ENCODE data around the gene S100Z. TPM values are rescaled to one million over a fixed set of nuclear protein-coding genes. Genes with fewer than 3 reads are reported as not detected.
"Not testable (repeated sequence)": the region's sequence is repeated elsewhere in the genome, so short reads cannot be mapped to it uniquely, and the experiment has no call there.

Gene S100Z
- total RNA-seq, 4 donors from 2014 or later: 0.53 TPM; not detected in 3

DNA sequence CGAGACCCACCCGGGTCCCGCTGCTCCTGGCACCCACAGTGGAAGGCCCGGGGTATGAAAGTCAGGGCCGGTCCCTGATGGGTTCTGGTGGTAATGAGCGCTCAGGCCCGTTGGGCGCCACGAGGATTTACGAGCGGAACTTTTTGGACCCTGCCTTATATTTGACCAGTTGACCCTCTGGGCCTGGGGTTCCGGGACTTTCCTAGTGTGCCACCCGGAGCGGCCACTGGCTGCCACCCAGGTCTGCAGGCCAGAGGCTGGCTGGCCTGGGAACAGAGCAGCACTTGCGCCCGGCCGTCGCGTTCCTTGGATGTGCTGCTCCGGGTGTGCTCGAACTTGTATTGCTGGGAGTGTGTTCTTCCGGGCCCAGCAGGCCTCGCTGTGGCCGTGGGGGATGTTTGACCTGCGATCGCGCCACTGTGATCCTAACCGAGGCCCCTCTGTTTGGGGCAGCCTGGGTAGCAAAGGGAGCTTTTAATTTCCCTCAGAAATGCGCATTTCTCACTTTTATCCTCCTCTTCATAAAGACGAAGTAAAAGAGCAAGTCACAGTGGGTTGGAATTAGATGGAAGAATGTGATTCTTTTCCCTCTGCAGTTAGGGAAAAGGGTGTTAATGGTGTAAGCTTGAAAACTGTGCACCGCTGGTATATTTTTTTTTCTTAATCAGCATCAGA, 29.8 kb upstream of the S100Z start:
- Histone ChIP-seq H3K4me1 (peaks cover 0 to 36% (median 11%) of the 10 kb centered on the region in 3 donors), H3K9me3 (no peaks in the 10 kb centered on the region), H3K27me3 (peaks cover 0 to 43% (median 0%) of the 10 kb centered on the region in 4 donors), H3K4me3 (peak overlapping the region; percentile 46 to 72 (median 66)), H3K27ac (peak overlapping the region in 3 of 4 donors; percentile 77 to 81 (median 79)), H3K36me3 (no peaks in the 10 kb centered on the region)
- intact Hi-C loops (cut with DNase I): no loop called here
- DNase-seq: no peak
- TF ChIP-seq, protein P1, sequence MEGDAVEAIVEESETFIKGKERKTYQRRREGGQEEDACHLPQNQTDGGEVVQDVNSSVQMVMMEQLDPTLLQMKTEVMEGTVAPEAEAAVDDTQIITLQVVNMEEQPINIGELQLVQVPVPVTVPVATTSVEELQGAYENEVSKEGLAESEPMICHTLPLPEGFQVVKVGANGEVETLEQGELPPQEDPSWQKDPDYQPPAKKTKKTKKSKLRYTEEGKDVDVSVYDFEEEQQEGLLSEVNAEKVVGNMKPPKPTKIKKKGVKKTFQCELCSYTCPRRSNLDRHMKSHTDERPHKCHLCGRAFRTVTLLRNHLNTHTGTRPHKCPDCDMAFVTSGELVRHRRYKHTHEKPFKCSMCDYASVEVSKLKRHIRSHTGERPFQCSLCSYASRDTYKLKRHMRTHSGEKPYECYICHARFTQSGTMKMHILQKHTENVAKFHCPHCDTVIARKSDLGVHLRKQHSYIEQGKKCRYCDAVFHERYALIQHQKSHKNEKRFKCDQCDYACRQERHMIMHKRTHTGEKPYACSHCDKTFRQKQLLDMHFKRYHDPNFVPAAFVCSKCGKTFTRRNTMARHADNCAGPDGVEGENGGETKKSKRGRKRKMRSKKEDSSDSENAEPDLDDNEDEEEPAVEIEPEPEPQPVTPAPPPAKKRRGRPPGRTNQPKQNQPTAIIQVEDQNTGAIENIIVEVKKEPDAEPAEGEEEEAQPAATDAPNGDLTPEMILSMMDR (IDR thresholded peaks at IDR 0.05): no peak
- no peak for TF ChIP-seq POLR2A (IDR thresholded peaks at IDR 0.05)
- 54 to 64% methylated on average over 6 to 8 of the region's 31 CpGs for WGBS, 2 donors

DNA sequence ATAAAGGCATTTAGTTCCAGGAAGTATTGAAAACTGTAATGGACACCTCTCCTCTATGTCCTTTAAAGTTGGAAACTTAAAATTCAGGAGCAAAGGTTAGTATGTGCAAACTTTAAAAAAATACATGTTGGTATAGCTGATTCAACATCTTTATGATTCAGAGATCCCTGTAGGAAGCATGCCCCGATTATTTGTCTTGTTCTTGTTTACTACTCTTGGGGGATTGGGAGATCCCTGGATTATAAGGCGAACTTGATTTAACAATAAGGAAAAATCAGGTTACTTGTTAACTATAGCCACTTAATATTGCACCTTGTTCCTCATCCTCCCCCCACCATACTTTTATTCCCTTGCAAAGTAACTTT, 29.3 kb upstream of the S100Z start:
- H3K9me3 ChIP-seq: no peaks in the 10 kb centered on the region
- no peak for DNase-seq
- H3K4me3 ChIP-seq: peak overlapping the region in 3 of 4 donors; percentile 63 to 72 (median 68)
- no peak for TF ChIP-seq POLR2A (IDR thresholded peaks at IDR 0.05)
- TF ChIP-seq, protein P1 (IDR thresholded peaks at IDR 0.05): no peak
- H3K4me1 ChIP-seq: peaks cover 0 to 36% (median 11%) of the 10 kb centered on the region in 3 donors
- no peak overlapping the region for H3K27ac ChIP-seq
- WGBS, 2 donors: 53 to 65% methylated on average over 2 of the region's 2 CpGs
- no peaks in the 10 kb centered on the region for H3K36me3 ChIP-seq
- intact Hi-C loops (cut with DNase I): no loop called here
- peaks cover 0 to 43% (median 0%) of the 10 kb centered on the region in 4 donors for H3K27me3 ChIP-seq

DNA sequence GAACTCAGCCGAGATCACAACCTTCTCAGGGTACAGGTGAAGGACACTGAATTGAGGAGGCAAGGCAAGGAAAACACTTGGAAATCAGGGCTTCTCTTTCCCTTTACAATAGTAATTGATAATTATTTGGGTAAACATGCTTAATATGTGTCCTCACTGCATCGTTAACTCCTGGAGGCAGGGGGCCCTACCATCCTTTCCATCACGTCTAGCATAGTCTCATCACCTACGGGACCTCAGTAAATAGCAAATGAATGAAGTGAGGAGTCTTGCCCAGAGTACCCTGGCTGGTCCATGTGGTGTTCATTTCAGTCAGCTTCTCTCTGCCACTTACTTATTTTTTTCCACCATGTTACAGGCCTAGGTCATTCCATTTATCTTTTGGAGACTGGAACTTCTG, 28.7 kb upstream of the S100Z start:
- 73 to 88% methylated on average over 4 of the region's 4 CpGs for WGBS, 2 donors
- no peak for TF ChIP-seq POLR2A (IDR thresholded peaks at IDR 0.05)
- TF ChIP-seq, protein P1 (IDR thresholded peaks at IDR 0.05): no peak
- no peak for DNase-seq
- Histone ChIP-seq H3K36me3 (no peaks in the 10 kb centered on the region), H3K9me3 (no peaks in the 10 kb centered on the region), H3K4me3 (no peak overlapping the region), H3K27ac (no peak overlapping the region), H3K4me1 (peaks cover 0 to 36% (median 11%) of the 10 kb centered on the region in 3 donors), H3K27me3 (peaks cover 0 to 43% (median 0%) of the 10 kb centered on the region in 4 donors)
- intact Hi-C loops (cut with DNase I): no loop called here

DNA sequence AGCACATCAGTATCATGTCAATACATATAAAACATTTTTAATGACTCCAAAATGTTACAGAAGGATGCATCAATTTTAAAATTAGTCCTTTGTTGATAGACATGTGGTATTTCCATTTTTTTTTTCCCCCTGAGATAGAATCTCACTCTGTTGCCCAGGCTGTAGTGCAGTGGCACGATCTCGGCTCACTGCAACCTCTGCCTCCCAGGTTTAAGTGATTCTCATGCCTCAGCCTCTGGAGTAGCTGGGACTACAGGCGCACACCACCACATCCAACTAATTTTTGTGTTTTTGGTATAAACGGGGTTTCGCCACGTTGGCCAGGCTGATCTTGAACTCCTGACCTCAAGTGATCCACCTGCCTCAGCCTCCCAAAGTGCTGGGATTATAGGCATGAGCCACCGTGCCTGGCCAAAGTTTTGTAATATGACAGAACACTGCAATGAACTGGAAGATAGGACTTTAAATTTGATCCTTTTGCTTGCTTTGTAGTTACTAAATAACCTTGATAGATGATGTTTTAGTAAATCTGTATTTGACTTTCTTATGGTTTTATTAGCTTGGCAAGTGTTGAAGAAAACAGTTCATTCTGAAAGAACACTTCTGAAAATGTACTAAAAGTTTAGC, 27.6 kb upstream of the S100Z start:
- H3K36me3 ChIP-seq; H3K27ac ChIP-seq; H3K4me3 ChIP-seq; intact Hi-C loops (cut with DNase I); DNase-seq; H3K9me3 ChIP-seq: not testable (repeated sequence)
- WGBS, 2 donors: 75 to 88% methylated on average over 4 to 6 of the region's 7 CpGs
- H3K27me3 ChIP-seq: peaks cover 0 to 35% (median 0%) of the 10 kb centered on the region in 4 donors
- H3K4me1 ChIP-seq: peaks cover 0 to 36% (median 11%) of the 10 kb centered on the region in 3 donors

DNA sequence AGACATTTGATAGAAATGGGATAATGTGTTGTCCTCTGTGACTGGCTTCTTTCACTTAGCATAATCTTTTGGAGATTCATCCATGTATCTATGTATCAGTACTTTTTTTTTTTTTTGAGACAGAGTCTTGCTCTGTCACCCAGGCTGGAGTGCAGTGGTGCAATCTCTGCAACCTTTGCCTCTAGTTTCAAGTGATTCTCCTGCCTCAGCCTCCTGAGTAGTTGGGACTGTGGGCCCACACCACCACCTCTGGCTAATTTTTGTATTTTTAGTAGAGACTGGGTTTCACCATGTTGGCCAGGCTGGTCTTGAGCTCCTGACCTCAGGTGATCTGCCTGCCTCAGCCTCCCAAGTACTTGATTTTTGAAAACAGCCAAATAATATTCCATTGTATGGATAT, 23.4 kb upstream of the S100Z start:
- H3K4me3 ChIP-seq; H3K36me3 ChIP-seq; H3K27me3 ChIP-seq; DNase-seq; H3K4me1 ChIP-seq; intact Hi-C loops (cut with DNase I); H3K9me3 ChIP-seq; H3K27ac ChIP-seq: not testable (repeated sequence)

DNA sequence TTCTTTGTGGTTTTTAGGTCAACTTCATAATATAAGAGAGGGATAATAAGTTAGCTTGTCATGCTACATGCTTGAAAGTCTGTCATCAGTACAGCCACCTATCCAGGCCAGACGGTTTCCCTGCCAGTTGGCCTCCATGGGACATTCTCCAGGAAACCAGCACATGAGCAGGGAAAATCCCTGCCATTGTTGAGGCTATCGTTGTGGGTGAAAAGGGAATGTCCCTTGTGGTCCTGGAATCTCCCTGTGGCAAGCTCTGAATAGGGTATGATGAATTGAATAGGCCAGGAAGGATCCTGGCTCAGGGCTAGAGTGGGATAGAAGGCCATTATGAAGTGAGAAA, 18.7 kb upstream of the S100Z start:
- WGBS, 2 donors: 10 to 15% methylated on average over 2 of the region's 2 CpGs
- DNase-seq: no peak
- intact Hi-C loops (cut with DNase I): no loop called here

More for the DNA sequence above, 18.7 kb upstream of the S100Z start:
- no peaks in the 10 kb centered on the region for H3K27me3 ChIP-seq
- peaks cover 0 to 19% (median 0%) of the 10 kb centered on the region in 3 donors for H3K36me3 ChIP-seq
- H3K4me1 ChIP-seq: no peaks in the 10 kb centered on the region
- TF ChIP-seq POLR2A (IDR thresholded peaks at IDR 0.05): no peak
- TF ChIP-seq, protein P1 (IDR thresholded peaks at IDR 0.05): no peak
- no peak overlapping the region for H3K4me3 ChIP-seq
- H3K27ac ChIP-seq: no peak overlapping the region
- no peaks in the 10 kb centered on the region for H3K9me3 ChIP-seq
